GM12873 (cell line): ENCODE data around the gene FZR1.

ENCODE experiments used
- TF ChIP-seq, protein P1 (sequence below): IDR thresholded peaks from 2 replicates; pipeline ENCODE4 v1.5.1; 2012; ENCODE audit warnings: low read depth, mild to moderate bottlenecking, moderate library complexity, low read length, control low read depth; ENCODE audit not compliant: insufficient read depth; ENCODE audit errors: missing control alignments

Gene FZR1

DNA sequence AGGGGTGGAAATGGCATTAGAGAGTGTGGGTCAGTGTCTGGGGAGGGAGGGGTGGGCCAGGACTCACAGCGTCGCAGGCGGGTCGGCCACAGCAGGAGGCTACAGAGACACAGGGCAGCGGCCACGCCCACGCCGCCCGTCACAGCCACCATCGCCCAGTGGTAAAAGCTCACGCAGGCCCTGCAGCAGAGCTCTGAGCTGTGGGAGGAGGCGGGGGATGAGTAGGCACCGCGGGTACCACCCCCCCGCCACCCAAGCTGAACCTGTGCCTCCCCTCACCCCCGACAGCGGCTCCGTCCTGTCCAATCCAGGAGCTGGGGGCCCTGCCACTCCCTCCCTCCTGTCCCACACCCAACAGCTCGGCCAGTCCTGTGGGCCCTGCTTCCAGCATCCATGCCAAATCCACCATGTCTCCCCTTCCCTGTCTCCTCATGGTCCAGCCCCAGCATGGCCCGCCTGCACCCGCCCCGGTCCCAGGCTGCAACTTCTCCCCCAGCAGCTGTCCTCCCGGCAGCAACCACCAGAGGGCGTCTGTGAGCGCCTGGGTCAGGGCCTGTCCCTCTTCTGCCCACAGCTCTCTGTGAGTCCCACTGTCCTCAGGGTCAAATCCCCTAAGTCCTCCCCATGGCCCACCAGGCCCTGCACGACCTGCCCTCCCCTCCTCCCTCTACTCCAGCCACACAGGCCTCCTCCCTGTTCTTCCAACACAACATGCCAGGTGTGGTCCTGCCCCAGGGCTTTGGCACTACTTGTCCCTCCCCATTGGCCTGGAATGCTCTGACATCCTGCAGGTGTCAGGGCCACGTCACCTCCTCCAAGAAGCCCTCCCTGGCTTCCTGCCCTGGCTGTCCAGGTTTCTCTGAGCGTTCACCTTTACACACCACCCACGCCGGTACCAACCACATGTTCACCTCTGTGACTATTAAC lies 38.9 kb downstream of the FZR1 start:
- TF ChIP-seq, protein P1, sequence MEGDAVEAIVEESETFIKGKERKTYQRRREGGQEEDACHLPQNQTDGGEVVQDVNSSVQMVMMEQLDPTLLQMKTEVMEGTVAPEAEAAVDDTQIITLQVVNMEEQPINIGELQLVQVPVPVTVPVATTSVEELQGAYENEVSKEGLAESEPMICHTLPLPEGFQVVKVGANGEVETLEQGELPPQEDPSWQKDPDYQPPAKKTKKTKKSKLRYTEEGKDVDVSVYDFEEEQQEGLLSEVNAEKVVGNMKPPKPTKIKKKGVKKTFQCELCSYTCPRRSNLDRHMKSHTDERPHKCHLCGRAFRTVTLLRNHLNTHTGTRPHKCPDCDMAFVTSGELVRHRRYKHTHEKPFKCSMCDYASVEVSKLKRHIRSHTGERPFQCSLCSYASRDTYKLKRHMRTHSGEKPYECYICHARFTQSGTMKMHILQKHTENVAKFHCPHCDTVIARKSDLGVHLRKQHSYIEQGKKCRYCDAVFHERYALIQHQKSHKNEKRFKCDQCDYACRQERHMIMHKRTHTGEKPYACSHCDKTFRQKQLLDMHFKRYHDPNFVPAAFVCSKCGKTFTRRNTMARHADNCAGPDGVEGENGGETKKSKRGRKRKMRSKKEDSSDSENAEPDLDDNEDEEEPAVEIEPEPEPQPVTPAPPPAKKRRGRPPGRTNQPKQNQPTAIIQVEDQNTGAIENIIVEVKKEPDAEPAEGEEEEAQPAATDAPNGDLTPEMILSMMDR = peak; percentile 98

DNA sequence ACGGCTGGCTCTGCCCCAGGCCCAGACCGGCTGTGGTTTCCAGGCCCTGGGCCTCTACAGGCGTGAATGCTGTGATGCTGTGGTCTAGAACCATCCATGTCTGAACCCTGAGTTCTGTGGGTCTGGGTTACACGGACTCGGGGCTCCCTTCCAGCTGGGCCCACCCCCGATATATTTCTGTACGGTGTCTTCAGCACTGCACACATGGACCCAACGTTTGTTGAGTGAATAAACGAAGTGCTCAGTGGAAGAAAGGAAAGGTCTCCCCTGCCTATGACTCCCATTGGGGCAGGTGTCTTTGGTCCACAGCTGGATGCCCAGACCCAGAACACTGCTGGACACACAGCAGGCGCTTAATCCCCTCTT lies 39.5 kb downstream of the FZR1 start:
- TF ChIP-seq, protein P1 = no peak

DNA sequence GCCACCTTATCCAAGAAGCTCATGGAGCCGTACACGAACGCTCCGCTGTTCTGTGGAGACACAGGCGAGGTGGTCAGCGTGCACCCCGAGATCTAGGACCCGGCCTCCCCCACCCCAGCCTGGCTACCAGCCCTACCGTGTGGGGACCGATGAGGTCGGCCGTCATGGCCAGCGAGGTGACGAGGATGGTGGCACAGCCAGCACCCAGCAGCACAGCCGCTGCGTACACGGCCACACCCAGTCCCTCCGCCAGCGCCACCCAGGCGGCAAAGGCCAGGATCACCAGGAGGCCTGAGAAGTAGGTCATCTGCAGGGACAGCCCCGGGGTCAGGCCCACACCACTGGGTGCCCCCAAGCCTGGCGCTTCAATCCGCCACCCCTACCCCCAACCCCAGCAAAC lies 40.0 kb downstream of the FZR1 start:
- TF ChIP-seq, protein P1 = no peak

DNA sequence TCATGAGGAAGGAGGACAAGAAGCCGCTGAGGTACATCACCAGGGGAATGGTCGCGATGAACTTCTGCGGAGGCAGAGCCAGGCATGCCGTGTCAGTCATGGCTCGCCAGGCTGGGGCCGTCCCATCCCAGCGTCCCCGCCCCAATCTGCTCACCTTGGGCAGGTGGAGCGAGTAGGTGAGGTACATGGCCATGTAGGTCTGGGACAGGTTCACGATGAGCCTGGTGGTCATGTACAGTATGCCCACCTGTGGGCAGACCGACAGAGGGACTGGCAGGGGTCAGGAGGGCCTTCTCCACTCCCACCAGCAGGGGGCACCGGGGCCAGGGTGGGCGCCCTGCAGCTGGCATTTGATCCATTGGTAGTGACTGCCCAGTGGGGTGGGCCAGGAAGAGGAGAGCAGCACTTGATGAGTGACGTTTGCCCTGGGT lies 41.2 kb downstream of the FZR1 start:
- TF ChIP-seq, protein P1 = peak; percentile 73

DNA sequence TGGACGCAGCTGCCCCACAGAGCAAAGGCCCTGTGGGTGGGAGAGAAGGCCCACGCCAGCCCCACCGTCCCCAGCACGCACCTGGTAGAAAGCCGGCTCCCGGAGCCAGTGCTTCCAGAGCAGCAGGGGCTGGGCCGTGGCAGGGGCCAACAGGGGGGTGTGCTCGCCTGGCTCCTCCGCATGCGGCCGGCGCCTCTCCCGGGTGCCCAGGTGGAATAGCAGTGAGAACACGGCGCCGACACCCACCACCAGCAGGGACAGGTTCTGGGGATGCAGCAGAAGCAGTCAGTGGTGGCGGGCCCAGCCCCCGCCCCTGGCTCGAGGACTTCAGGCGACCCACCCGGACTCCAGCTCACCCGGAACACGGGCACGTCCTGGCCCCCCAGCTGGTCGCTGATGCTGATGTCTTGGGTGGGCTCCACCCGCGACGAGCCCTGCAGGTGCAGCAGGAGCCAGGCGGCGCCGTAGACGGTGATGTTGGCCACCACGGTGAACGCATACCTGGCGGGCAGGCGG lies 41.7 kb downstream of the FZR1 start:
- TF ChIP-seq, protein P1 = no peak

DNA sequence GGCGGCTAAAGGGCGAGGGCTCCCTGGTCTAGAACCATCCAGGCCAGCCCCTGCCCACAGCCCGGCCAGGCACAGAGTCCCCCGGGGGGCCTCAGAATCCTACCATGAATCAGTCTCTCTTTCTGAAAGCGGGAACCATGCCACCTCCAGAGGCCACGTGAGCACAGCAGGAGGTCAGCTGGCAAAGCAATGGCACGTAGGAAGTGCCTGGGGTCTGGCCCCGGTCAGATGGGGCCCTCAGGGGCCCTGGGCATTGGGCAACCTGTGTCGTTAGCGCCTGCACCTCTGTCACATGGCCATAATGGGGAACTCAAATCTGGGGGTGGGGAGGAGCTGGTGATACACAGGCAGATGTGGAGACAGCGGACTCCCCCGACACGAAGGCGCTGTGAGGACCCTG lies 42.5 kb downstream of the FZR1 start:
- TF ChIP-seq, protein P1 = no peak

DNA sequence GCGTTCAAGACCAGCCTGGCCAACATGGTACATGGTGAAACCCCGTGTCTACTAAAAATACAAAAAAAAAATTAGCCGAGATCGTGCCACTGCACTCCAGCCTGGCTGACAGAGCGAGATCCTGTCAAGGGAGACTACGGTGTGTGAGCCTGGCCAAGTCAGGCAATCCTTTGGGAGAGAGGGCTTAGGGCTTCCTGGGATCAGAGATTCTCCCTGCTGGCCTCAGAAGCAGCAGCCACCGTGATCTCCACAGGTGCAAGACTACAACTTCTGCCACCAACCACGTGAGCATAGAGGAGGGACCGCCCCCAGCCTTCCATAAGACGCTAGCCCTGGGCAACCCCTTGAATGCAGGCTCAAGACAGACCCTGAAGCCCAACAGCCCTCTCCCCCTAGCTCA lies 43.7 kb downstream of the FZR1 start:
- TF ChIP-seq, protein P1 = no peak
